Non-pigmented ciliary epithelial cell (primary cell): ENCODE measurements around the gene COL23A1.
"Not testable (repeated sequence)": the region's sequence is repeated elsewhere in the genome, so short reads cannot be mapped to it uniquely, and the experiment has no call there.

Experiments
- DNase-seq: peaks from one replicate; pipeline ENCODE4 v3.0.0-alpha.2; 2010; ENCODE audit warnings: low read depth

COL23A1 gene

DNA sequence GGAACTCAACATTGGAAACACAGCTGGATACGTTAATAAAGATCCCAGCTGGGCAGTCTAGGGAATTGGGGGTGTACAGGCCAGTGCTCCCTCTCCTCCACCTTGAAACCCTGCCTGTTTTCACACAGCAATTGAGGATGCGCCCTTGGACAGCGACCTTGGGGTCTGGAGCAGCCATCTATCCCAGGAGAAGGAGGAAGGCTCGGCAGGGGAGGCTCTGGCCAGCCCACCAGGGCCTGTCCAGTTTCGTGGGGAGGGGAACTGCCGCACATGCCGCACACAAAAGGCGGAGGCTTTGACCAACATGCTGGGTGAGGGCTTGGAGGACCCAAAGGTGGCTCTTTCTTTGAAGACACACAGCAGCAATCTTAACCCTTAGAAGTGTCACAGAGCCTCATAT, 1.4 kb downstream of the COL23A1 start:
- no peak for DNase-seq

DNA sequence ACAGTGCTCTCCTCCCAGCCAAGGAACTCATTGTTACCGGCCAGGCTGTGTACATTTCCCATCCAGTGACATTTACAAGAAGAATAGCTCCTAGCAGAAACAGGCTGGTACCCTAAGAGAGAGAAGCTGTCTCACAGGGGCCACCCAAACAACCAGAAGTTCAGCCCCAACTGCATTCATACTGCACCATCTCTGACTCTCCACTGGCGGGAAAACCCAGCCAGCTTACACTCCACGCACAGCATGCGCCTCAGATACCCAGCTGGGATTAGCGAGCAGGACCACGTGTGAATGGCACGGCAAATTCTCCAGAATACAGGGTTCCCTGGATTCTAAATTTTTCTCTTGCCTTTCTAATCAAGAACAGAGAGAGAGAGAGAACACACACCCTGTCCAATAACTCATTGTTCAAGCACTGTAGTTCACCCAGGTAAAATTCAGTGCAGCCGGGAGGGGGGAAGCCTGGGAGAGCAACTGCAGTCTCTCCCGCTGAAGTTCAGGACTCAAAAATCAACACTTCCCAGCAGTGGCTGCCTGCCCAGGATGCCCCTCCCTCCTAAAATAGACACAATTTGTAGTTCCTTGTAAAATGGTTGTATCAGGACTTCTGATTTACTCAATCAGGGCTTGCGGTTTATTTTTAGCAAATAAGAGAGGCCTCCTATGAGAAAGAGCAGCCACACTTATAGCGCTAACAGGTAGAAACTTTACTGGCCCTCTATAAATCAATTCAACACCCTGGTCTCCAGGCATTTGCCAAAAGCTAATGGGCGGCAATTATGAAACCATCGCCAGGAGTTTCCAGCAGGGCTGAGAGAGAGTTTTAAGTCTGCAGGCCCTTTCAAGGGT, 2.2 kb downstream of the COL23A1 start:
- no peak for DNase-seq

DNA sequence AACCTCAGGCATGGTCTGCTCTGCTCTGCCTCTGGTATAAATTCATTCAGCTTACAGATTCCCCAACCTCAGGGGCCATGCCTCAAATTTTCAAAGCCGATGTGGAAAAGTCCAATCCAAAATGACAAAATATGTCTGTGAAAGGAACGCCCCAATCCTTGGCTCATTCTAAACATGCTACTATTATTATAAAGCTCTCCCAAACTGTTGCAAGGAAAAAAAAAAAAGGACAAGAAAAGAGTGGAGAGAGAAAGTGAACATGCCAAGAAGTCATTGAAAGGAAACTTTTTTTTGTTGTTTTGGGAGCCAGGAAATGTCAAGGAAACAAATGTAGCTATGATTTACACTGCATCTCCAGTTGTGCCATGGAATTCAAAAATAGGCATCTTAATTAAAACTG, 3.8 kb downstream of the COL23A1 start:
- DNase-seq: no peak

DNA sequence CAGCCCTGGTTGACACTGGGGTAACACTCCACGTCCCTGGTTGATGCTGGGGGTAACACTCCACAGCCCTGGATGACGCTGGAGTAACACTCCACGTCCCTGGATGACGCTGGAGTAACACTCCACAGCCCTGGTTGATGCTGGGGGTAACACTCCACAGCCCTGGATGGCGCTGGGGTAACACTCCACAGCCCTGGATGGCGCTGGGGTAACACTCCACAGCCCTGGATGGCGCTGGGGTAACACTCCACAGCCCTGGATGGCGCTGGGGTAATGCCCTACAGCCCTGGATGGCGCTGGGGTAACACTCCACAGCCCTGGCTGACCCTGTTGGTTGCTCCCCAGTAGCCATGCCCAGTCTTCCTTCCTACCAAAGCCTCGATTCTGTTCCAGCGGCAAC, 4.8 kb downstream of the COL23A1 start:
- DNase-seq: not testable (repeated sequence)

DNA sequence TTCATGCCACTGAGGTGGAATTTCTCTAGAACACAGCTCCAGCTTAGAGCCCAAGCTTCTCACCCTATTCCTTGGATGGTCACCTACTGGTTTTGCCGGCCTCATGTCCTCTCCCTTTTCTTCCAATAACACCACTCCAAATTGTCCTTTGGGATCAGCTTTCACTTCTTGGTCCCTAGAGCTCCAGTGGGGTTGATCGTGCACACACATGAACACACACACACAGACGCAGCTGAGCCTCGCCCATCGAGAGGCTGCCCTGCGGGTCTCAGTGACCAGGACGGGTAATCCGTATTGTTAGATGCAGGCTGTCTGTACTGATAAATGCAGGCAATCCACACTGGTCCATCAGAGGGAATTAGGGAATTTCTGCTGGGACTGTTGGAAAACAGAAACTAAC, 6.9 kb downstream of the COL23A1 start:
- DNase-seq: no peak

DNA sequence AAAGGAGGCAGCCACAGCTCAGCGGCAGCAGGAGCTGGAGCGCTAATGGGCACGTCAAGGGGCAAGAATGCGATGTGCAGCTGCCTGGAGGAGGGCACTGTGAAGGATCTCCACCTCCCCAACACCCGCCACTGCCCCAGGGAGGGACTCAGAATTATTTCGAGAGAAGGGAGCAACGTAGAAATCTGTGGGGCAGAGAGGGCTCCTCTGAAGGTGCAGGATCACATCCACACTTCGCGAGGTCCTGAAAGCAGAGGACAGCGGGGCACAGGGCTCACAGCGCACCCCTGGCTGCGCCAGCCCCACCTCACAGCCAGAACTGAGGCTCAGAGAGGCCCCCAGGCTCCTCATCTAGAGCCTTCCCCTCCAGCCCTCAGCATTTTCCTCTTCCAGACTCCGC, 7.9 kb downstream of the COL23A1 start:
- no peak for DNase-seq

DNA sequence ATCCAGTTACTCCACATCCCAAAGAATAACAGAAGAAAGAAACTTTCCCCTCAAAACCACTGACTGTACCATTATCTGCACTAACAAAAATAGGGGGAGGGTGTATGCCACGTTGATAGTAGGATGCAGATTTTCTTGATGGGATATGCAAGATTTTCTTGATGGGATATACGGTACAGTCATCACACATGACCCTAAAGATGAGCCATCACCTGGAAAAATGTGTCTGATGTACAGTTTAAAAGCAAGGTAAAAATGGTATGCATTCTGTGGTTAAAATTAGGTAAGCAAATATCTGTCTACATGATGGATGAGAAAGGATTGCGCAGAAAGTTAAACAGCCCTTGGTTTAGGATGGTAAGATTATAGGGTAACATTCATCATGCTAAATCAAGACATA, 8.6 kb downstream of the COL23A1 start:
- DNase-seq: no peak

DNA sequence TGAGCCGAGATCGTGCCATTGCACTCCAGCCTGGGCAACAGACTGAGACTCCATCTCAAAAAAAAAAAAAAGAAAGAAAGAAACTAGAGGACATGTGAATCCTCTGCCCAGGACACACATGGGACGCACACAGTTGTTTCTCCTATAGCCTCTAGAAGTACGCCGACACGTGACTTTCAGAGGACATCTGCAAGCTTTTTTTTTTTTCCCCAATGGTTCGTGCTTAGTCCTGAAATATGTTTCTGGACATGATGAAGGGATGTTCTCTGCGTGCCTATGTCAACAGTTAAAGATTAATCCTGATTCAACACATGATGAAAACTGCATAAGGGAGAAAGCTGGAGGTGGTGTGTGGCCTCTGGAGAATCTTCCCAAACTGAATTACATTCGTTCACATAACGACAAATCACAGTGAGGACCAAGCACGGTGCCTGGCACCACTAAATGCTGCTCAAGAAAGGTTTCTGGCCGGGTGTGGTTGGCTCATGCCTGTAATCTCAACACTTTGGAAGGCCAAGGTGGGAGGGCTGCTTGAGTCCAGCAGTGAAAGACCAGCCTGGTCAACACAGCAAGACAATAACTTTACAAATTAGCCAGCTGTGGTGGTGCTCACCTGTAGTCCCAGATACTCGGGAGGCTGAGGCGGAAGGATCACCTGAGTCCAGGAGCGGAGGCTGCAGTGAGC, 9.8 kb downstream of the COL23A1 start:
- no peak for DNase-seq

DNA sequence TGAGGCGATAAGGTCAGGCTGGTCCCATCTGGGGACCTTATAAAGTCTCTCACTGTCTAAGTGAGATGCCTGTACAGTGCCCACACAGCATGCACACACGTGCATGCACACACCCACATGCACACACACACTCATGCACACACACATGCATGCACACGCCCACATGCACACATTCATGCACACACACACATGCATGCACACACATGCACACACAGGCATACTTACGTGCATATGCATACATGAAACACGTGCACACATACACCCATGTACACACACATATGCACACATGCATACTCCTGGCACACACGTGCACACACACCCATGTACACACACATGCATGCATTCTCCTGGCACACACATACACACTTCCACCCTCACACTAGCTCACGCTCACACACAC, 12.2 kb downstream of the COL23A1 start:
- no peak for DNase-seq

DNA sequence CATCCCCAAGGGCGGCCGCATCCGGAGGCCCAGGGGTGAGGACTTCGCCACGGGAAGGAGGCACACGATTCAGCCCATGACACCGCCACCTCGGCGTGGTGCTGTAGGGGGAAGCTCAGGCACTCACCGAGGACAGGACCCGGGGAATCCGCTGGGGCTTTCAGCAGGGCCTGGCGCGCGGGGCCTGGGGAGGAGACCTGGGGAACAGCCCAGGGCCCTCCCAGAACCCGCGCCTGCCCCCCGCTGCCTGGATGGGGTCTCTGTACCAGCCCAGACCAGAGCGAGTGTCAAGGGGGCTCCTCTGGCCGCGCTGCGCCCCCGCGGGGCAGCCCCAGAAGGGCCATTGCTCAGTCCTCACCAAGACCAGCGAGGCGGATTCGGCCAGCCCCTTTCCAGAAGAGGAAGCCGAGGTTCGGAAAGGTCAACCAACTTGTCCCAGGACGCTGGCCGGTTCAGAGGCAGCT, 12.8 kb downstream of the COL23A1 start:
- no peak for DNase-seq

DNA sequence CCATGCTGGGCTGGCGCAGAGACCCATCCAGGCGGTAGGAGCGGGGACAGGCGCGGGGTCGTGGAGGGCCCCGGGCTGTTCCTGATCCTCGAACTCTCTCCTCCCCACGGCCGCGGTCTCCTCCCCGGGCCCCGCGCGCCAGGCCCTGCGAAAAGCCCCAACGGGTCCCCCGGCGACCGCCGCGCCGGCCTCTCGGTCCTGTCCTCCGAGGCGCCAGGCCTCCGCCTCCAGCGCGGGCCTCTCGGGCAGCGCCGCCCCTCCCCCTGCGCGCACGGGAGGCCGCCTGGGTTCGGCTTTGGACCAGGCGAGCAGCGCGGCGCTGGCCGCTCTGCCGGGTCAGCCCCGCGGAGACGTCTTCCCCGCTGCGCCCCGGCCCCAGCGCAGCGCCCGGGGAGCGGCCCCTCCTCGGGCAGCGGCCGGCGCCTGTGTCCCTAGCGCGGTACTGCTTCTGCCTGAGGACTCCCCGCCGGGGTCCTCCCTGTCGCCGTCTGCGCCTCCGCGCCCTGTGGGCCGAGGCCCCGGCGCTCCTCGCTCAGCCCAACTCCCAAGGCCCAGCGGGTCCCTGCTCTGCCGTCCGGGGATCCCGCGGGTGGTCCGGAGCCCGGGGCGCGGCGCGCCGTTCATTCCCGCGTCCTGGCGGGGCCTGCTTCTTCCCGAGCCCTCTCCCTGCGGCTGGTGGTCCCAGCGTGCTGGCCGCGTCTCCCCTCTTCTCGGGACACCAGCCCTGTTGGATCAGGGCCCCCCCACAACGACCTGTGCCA, 13.4 kb downstream of the COL23A1 start:
- no peak for DNase-seq

DNA sequence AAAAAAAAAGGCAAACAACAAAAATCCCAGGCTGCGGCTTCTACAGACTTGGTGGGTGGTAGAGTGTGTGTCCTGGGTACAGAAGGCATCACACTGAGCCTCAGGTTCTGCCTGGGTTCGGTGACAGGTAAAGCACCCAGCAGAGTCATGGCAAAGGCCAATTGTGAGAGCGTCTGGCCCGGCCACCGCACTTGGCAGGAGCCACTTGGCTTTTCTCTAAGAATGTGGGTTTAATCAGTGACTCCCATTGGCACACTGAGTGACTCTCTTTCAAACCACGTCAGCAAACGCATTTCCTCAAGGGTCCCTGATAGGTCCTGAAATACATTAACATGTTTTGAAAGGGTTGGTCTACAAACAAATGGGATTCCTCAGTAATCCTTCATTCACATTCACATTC, 17.0 kb downstream of the COL23A1 start:
- no peak for DNase-seq

DNA sequence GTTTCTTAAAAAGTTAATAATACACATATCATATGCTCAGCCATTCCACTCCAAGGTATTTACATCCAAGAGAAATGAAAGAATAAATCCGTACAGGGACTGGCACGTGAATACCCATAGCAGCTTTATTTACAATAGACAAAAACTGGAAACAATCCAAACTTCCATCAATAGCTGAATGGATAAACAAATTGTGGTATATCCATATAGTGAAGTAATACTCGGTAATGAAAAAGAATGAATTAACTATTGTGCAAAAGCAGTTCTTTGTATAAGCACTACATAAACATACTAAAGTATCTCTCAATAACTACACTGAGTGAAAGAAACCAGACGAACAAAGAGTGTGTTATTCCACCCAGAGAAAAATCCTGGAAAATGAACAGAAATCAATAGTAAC, 17.6 kb downstream of the COL23A1 start:
- DNase-seq: no peak

DNA sequence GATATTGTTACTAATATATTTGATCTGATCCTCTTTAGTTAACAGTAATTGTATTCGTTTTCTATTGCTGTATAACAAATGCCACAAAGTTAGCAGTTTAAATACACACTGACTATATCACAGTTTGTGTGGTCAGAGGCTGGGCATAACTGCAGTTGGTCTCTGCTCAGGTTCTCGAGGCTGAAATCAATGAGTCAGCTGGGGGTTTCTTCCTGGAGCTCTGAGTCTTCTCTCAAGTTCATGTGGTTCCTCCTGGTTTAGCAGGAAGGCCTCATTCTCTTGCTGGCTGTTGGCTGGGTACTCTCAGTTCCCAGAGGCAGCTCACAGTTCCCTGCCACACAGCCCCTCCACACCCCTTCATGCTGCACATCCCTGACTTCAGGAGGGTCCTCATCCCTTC, 20.7 kb downstream of the COL23A1 start:
- DNase-seq: no peak

DNA sequence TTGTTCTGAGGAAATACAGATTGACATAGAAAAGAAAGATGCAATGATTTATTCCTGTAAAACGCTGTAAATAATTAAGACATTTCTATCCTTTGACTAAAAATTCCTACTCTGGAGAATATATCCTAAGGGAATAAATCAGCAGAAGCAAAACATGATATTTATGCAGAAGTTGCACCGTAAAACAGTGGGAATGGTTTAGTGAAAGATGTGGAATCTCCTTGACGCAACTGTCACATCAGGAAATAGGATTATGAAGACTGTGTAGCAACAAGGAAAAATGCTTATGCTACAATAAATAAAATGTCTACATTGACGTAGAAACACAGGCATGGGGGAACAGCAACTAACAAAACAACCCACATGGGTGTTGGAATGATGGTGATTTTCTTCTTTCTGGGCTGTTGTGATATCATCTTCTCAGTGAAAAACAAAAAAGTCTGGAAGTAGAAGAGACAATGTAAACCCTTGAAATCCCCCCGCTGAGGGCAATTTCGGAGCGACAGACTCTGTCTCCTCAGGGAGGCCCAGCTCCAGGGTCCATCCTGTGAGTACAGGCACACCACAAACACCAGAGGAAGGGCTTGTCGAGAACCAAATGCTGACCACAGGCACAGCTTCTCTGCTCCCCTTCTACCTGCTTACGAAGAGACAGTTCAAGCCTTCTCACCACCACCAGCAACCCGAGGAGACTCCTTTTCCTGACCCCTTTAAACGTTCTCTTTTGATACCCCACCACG, 25.2 kb downstream of the COL23A1 start:
- no peak for DNase-seq

DNA sequence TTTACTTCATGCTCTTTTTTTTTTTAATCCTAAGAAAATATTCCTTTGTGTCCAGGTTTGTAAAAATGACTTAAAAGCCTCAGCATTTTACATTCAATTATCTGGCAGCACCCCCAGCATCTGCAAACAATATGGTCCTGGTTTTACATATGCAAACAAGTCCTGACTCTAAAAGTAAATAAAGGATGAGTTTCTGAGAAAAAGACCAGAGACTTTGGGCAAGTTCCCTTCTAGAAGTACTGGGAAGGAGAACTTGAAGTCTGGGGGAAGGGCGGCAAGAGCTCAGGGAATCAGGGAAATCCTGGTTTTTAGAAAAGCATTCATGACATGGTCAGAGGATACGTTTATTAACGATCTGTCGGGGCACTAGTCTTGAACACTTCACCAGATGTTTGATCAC, 25.8 kb downstream of the COL23A1 start:
- no peak for DNase-seq

DNA sequence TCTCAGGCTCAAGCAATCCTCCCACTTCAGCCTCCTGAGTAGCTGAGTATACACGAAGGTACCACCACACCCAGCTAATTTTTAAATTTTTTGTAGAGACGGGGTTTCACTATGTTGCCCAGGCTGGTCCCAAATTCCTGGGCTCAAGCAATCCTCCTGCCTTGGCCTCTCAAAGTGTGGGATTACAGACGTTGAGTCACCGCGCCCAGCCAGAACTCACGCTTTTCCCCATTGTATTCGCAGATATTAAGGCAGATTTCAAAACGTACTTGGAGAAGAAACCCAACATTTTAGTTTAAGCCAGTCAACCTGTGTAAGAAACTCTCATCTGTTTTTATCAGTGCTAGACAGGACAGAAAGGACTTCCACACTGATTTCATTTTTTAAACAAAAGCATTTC, 26.6 kb downstream of the COL23A1 start:
- no peak for DNase-seq

DNA sequence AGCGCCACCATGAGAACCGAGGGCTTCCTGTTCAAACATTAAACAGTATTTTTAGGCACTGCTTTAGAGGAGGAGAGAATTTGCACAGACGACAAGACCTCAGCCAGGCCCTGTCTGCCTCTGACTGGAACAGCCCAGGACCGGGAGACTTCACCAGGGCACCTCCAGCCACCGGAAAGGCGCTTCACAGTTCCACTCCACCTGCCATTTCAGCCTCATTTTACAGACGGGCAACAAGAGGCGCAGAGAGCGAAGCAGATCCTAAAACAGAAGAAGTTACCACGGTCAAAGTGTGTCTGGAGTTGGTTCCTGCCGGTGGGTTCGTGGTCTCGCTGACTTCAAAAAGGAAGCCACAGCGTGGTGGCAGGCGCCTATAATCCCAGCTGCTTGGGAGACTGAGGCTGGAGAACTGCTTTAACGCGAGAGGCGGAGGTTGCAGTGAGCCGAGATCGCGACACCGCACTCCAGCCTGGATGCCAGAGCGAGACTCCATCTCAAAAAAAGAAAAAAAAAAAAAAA, 28.4 kb downstream of the COL23A1 start:
- no peak for DNase-seq

DNA sequence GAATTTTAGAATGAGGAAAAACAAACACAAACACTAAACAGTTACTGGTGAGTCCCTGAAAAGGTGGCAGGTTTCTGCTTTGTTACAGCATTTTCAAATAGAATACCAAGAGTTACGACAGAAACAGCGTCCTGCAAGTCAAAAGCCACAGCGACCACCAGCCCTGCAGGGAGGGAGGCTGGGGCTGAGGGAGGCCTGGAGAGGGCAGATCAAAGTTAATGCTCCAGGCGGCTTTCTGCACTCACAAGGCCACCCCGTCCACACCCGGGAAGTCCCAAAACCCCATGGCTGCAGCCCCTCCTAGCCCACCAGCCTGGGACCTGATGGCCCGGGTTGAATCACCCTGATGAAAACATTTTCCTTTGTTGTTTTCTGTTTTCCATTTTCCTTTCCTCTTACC, 29.3 kb downstream of the COL23A1 start:
- no peak for DNase-seq

DNA sequence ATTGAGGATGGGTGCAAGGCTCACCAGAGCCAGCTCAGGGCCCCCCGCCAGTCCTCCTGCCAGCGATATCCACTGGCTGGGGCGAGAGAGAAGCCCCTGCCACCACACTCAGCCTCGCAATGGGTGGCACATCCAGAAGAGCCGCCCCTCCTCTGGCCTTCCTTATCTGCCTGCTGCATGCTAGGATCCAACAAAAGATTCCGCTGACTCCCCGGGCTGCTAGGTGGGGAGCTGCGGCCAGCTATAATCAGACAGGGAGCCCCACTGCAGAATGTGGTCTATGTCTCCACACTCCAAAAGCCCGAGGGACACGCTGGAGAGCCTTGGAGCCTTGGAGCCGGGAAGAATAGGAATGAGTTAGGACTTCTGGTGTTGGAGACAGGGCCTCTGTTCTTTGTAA, 32.8 kb downstream of the COL23A1 start:
- DNase-seq: no peak

DNA sequence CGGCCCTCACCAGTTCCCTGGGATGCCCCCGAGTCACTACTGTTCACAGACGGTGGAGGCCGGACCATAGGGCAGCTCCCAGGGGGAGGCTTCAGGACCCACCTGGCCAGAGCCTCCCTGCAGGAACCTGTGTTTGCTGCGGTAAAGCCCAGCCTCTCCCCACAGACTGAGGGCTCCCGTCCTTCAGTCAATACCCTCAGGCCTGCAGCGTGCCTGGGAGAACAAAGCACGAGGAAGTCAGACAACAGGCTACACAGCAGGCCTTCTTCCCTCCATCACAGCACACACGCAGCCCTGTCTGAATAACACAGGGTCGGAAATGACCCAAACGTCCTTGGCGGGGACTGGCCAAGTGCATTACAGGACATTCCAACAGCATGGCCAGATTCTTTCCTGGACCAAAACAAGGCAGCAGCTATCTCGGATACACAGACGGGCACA, 34.4 kb downstream of the COL23A1 start:
- DNase-seq: no peak

DNA sequence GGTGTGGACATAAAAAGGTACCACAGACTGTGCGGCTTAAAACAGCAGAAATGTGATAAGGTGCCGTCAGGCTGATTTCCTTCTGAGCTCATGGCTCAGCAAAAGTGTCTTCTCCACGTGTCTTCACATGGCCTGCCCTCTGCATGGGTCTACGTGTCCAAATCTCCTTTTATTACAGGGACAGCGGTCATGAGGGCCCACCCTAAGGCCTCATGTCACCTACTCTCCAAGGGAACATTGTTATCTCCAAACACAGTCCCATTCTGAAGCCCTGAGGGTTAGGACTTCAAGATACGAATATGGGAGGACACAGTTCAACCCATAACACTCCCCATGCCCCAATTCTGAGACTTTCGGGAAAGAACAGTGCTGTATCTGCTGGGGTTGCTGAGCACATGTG, 35.2 kb downstream of the COL23A1 start:
- no peak for DNase-seq
